Activated CD4-positive, alpha-beta T cell treated with anti-CD3 and anti-CD28 coated beads, Interleukin-2, amount 50 U/mL, for 1 hour (primary cell): ENCODE measurements around the gene PELI3.

Source experiments
- DNase-seq: peaks from one replicate; pipeline ENCODE4 v3.0.0-alpha.2; 2020

The PELI3 gene

GRCh38 chr11:66475349-66476172, 8.9 kb downstream of the PELI3 start:
- no peak for DNase-seq

GRCh38 chr11:66476173-66476840, 9.6 kb downstream of the PELI3 start:
- DNase-seq = no peak

GRCh38 chr11:66476841-66477251, 10.1 kb downstream of the PELI3 start:
- no peak for DNase-seq

GRCh38 chr11:66477263-66478201, 10.8 kb downstream of the PELI3 start:
- no peak for DNase-seq

- DNase-seq = peak; percentile 29
These were observed 12.2 kb downstream of the PELI3 start for GRCh38 chr11:66478729-66479393.

- DNase-seq = no peak
These were observed 12.8 kb downstream of the PELI3 start for GRCh38 chr11:66479394-66480116.

GRCh38 chr11:66480117-66480938, 13.6 kb downstream of the PELI3 start, which contains the start of gene DPP3:
TSS of gene DPP3 (plus strand) at chr11:66480434. CDS start at chr11:66482201, 1,767 bp downstream.
- DNase-seq = peak; percentile 94

- DNase-seq = no peak
These were observed 18.2 kb downstream of the PELI3 start for GRCh38 chr11:66484806-66485380.

GRCh38 chr11:66488957-66489356, 22.3 kb downstream of the PELI3 start:
- DNase-seq = no peak

GRCh38 chr11:66489636-66490035, 22.9 kb downstream of the PELI3 start:
- no peak for DNase-seq

GRCh38 chr11:66491315-66491935, 24.7 kb downstream of the PELI3 start:
- no peak for DNase-seq

- DNase-seq = no peak
These were observed 25.6 kb downstream of the PELI3 start for GRCh38 chr11:66492161-66492865.

GRCh38 chr11:66493130-66493529, 26.4 kb downstream of the PELI3 start:
- no peak for DNase-seq

- no peak for DNase-seq
These were observed 27.8 kb downstream of the PELI3 start for GRCh38 chr11:66494458-66494857.

- DNase-seq = no peak
These were observed 28.2 kb downstream of the PELI3 start for GRCh38 chr11:66494935-66495334.

GRCh38 chr11:66495401-66495854, 28.7 kb downstream of the PELI3 start:
- no peak for DNase-seq

GRCh38 chr11:66497206-66497605, 30.5 kb downstream of the PELI3 start:
- DNase-seq = no peak

- no peak for DNase-seq
These were observed 31.8 kb downstream of the PELI3 start for GRCh38 chr11:66498506-66498905.

- DNase-seq = no peak
These were observed 38.6 kb downstream of the PELI3 start for GRCh38 chr11:66505276-66505816.
